NOMO-1 treated with DMSO at 0.1 percent for 48 hours (cell line): ENCODE data around the gene KDM2B.
A peak's percentile ranks its signal among the peaks of the same experiment; 100 is the strongest.

Source experiments
- DNase-seq: peaks from one replicate; lab custom pipeline; 2025; ENCODE audit not compliant: unreplicated experiment; lab: John Stamatoyannopoulos, UW

The KDM2B gene

DNA sequence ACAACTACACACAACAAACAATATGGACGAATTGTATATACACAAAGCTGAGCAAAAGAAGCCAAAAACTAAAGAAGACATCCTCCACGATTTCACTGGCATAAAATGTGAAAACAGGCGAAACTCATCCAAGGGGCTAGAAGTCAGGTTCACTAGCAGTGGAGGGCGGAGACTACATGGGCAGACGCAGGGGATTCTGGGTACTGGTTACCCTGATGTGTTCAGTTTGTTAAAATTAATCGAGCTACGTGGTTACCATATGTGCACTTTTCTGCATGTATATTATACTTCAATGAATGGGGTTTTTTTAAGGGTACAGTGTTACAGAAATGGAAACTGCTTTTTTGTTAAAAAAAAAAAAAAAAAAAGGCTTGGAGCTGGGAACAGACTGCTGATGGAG, 12.3 kb downstream of the KDM2B start:
- DNase-seq, result no peak

GRCh38 chr12:121565076-121565475, 15.7 kb downstream of the KDM2B start:
- no peak for DNase-seq

- no peak for DNase-seq
Measured at GRCh38 chr12:121562488-121562887, 18.3 kb downstream of the KDM2B start.

DNA sequence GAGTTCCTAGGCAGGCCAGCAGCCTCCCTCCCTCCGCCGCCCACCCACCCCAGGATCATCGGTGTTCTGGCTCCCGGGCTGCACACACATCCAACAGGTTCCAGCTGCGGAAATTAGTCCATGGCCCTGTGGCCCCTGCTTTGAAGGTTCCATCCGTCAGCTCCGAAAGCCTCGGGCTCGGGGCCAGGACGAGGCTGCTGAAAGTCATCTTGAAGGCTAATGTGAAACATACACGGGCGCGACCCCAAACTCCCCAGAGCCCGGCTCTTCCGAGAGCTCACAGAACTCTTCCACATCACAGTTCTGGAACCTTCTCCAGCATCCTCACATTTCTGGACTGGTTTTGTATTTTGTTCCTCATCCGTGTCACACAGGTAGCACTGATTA, 19.8 kb downstream of the KDM2B start:
- no peak for DNase-seq

DNA sequence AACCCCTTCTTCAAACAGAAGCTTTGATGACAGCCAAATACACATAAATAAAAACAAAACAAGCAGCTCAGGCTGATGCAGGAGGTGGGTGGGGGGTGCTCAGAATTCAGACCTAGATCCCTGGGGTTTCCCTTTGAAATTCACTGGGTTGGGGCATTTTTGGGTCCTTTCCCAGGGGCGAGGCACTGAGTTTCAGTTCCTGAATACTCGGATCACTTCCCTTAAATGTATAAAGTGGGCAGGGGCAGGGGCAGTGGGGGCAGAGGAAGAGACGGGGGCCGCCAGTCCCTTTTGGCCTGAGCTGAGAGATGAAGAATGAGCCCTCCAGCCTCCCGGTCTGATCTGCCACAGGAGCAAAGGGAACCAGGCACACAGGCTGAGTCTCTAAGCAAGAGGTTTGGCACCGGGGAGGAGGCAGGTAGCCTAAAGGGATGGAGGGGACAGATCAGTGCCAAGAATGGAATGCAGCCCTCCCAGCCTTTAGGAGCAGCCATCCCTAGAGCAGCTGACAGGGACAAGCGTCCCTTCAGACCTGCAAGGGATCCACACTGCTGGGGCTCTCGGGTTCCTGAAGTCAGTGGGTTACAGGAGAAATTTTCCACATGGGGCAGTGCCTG, 20.3 kb downstream of the KDM2B start:
- DNase-seq, result peak; percentile 51

- no peak for DNase-seq
Measured at GRCh38 chr12:121558956-121559355, 21.9 kb downstream of the KDM2B start.

DNA sequence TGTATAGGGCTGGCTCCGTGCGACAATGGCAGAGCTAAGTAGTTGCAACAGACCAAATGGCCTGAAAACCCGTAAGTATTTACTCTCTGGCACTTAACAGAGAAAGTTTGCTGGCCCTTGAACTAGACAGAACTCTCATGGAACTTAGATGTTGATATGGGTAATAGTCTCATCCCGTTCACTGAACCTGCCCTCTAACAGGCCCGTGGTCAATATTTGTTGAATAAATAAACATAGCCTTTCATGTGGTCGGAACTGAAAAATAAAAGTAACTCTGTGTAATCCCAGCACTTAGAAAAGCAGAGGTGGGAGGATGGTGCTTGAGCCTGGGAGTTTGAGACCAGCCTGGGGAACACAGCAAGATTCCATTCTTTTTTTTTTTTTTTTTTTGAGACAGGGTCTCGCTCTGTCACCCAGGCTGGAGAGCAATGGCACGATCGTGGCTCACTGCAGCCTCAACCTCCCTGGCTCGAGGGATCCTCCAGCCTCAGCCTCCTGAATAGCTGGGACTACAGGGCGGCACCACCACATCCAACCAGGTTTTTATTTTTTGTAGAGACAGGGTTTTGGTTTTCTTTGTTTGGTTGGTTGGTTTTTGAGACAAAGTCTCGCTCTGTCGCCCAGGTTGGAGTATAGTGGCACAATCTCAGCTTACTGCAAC, 29.7 kb downstream of the KDM2B start:
- no peak for DNase-seq

DNA sequence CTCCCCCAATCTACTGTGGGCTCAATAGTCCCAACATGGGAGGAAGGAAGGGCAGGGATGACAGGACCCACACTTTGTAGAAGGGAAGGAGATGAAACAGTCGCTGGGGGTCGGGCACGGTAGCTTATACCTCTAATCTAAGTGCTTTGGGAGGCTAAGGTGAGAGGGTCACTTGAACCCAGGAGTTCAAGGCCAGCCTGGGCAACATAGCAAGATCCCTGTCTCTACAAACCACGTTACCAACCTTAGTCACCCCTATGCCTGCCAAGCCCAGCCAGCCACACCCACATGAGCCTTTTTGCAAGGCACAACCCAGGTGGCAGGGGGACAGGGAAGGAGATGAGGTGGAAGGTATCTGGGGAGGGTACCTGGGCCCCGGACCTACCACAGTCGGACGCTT, 31.7 kb downstream of the KDM2B start:
- no peak for DNase-seq

- no peak for DNase-seq
Measured at GRCh38 chr12:121545480-121545879, 35.3 kb downstream of the KDM2B start.

GRCh38 chr12:121543786-121544185, 37.0 kb downstream of the KDM2B start:
- no peak for DNase-seq

GRCh38 chr12:121539908-121540307, 40.9 kb downstream of the KDM2B start:
- DNase-seq, result no peak

DNA sequence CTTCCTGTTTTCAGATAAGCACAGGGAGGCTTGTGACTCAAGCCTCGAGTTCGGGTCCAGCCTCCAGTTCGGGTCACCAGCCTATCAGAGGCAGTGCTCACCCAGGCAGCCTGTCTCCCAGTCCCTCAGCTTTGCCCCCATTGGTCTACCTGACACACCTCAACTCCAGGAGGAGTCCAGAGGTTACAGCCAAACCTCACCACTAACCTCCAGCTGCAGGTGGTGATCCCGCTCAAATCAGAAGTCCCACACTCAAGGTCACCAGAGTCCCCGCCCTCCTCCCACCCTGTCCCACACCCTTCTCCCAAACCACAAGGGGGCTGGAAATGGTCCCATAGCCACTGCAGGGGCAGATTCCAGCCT, 42.1 kb downstream of the KDM2B start:
- DNase-seq, result no peak

GRCh38 chr12:121537814-121538698, 42.8 kb downstream of the KDM2B start:
- no peak for DNase-seq

DNA sequence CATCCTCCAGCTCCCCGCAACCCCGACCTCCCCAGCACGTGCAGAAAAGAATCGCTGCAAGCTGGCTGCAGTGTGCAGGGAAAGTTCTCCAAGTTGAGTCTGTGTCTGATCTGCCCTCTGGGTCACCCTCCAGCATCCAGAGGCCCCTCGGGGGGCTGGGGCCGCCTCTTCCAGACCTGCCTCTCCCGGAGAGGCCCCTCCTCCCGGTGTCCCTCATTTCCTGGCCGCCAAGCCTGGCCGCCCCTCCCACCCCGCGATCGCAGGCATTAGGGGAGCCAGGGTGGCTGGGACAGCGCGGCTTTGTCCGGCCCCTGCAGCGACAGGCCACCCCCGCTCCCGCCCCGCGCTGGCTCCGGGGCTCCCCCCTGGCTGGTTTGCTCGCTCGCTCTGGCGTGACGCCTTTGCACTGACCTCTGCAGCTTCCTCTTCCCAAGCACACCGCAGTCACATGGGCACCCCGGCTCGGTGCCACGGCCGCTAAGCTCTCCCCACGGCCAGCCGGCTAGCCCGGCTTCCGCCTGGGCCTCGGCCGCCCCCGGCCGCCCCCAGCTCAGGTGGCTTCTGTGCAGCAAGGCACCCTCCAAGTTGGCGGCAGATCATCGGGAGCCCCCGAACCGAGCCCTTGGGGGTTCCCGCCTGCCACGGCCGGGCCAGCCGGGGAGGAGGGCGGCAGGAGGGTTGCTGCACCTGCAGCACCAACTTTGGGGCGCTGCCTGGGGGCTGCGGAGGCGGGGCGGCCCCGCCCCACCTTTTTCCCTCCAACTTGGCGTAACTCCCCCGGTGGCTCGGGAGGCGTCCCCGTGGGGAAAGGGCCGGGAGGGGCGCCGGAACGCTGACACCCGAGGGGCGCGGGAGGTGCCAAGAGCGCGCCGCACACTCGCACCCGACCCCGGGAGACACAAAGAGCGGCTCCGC, 43.7 kb downstream of the KDM2B start:
- peak; percentile 87 for DNase-seq

- peak; percentile 88 for DNase-seq
Measured at GRCh38 chr12:121536054-121536898, 44.5 kb downstream of the KDM2B start.

DNA sequence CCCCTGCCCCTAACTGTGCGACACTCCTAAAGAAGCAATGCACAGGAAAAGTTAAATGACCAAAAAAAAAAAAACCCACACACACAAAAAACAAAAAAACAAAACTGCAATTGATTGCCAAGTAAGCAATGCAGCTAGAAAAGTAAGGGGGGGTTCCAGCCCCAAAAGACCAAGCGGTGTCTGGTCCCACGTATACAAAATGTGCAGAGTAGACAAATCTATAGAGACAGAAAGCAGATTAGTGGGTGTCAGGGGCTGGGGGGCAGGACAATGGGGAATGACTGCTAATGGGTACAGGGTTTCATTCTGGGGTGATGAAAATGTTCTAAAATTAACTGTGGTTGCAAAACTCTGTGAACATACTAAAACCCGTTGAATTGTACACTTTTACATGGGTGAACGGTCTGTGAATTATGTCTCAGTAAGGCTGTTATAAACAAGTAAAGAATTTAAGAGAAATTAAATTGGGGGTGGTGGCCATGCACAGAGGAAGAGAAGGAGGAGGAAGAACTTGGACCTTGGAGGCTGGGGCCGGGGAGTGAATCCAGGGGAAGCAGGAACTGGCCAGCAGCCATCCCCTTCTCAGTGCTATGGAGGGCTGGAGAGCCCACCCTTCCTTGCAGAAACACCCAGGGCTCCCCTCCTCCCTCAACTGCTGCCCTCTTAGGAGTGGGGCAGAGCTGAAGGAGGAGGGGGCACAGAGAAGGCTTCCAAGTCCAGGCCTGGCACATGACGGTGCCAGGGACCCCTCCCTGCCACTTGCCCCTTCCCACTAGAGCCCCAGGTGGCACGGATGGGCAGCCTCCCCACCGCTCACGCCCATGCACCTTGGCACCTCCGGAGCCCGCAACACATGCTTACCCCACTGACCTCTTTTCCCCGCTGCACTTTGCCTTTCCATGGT, 45.4 kb downstream of the KDM2B start:
- DNase-seq, result peak; percentile 35

GRCh38 chr12:121534495-121535148, 46.2 kb downstream of the KDM2B start:
- DNase-seq, result no peak

DNA sequence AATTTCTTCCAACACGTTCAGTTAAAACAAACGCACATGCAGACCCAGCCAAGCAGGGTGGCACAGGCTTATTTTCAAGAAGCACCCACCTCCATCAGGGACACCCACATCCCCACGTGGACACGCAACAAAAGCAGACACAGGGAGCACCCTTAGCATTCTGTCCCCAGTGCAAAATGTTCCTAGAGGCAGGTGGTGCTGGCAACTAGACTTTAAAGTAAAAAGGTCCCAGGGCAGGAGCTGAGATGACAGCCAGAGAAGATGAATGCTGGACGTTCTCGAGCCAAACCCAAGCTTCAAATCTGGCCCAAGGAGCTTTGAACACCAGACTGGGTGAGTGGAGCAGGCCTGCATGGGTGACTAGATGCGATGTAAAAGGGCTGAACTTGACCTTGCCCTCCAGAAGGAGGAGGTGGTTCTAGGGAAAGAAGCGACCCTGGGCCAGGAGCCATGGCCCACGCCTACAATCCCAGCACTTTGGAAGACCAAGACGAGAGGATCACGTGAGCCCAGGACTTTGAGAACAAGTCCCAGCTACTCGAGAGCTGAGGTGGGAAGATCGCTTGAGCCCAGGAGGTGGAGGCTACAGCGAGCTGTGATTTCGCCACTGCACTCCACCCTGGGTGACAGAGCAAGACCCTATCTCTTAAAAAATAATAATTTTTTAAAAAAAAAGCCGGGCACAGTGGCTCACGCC, 47.3 kb downstream of the KDM2B start:
- DNase-seq, result no peak
